H1 (cell line): Measurements from ENCODE around the gene WFDC11. TPM values are rescaled to one million over a fixed set of nuclear protein-coding genes. Genes with fewer than 3 reads are reported as not detected.

ENCODE experiments used
- KDM1A ChIP-seq: fragments of 200-600, 300-600 bp; sonication (generic); IDR thresholded peaks from 2 replicates; pipeline ENCODE4 v1.7.1; 2016; ENCODE audit warnings: mild to moderate bottlenecking, low read length, borderline replicate concordance
- KDM5A ChIP-seq: fragments of 200-600 bp; IDR thresholded peaks from 2 replicates; pipeline ENCODE4 v1.7.1; 2012; ENCODE audit warnings: mild to moderate bottlenecking, low read length, inconsistent platforms, mixed read lengths
- RAD21 ChIP-seq, 2 experiments: IDR thresholded peaks in 1 of 2; conservative IDR thresholded peaks in 1 of 2; 2 replicates each; pipeline ENCODE4 v1.6.1; 2011; ENCODE audit warnings: low read depth in 2 of 2, low read length in 2 of 2, improper control_type of control experiment in 1 of 2, inconsistent platforms in 1 of 2, mild to moderate bottlenecking in 1 of 2, moderate library complexity in 1 of 2
- RBBP5 ChIP-seq: IDR thresholded peaks from 2 replicates; pipeline ENCODE4 v1.7.1; 2012; ENCODE audit warnings: low read depth, mild to moderate bottlenecking, inconsistent platforms, low read length, moderate library complexity, borderline replicate concordance
- SIRT6 ChIP-seq: IDR thresholded peaks from one replicate; pipeline ENCODE4 v1.7.1; 2012; ENCODE audit warnings: low read length, inconsistent platforms
- TAF7 ChIP-seq: optimal IDR thresholded peaks from 2 replicates; pipeline ENCODE3; 2011; ENCODE audit warnings: low read depth, mild to moderate bottlenecking, inconsistent platforms, low read length, moderate library complexity, borderline replicate concordance
- polyA plus RNA-seq, 7 experiments: library from polyadenylated mRNA; depleted of rRNA in 3 of 7; stranded (reverse) in 5 of 7; unstranded in 2 of 7; fragments of >200 nt in 5 of 7; fragments of 200-250 nt in 2 of 7; gene quantifications; 1 replicate in 5 of 7; 2 replicates in 1 of 7; 4 replicates in 1 of 7; pipeline versions ENCODE4 v1.2.1 to v1.2.3, GENCODE V29; 2011 to 2013; ENCODE audit warnings: missing spikeins in 2 of 7, mixed read lengths in 2 of 7
- total RNA-seq: library from RNA; stranded (reverse); fragmentation: NEBNext Ultra II Directional; extraction: Animal tissue kit (Norgen Biotek cat#: 25700); gene quantifications from 2 replicates; pipeline ENCODE4 v1.2.1, GENCODE V29; 2021

WFDC11 gene
- total and polyA plus RNA-seq, 2 of the 8 experiments (the other 6 are each of a cell fraction or from before 2014, with no cell fraction given): not detected

- TF ChIP-seq KDM5A (no peak), RAD21 (IDR thresholded peaks at IDR 0.05 in 1 of 2, conservative IDR thresholded peaks at IDR 0.05 in 1 of 2; ENCODE audit: low read depth in 2 of 2, low read length in 2 of 2) (no peak), RBBP5 (no peak), KDM1A (no peak), SIRT6 (no peak), TAF7 (no peak)
Measured at GRCh38 chr20:45630371-45630770, 39.7 kb downstream of the WFDC11 start (continued).
